ENCODE results near the gene TBXA2R.
"Not testable (repeated sequence)": the region's sequence is repeated elsewhere in the genome, so short reads cannot be mapped to it uniquely, and the experiment has no call there.

The TBXA2R gene

GRCh38 chr19:3604987-3605343 is 1.7 kb downstream of the TBXA2R start:
- DNase-seq = peak in 3 of 6 experiments; percentile 15 to 49 (median 31)

- DNase-seq = no peak
Measured at GRCh38 chr19:3604227-3604986, 2.3 kb downstream of the TBXA2R start.

- DNase-seq = no peak
Measured at GRCh38 chr19:3603121-3603811, 3.4 kb downstream of the TBXA2R start.

GRCh38 chr19:3601021-3601420 is 5.7 kb downstream of the TBXA2R start:
- DNase-seq = no peak

GRCh38 chr19:3599776-3600187 is 6.9 kb downstream of the TBXA2R start:
- DNase-seq = no peak

GRCh38 chr19:3595521-3596061 is 11.1 kb downstream of the TBXA2R start:
- no peak for DNase-seq

GRCh38 chr19:3593156-3593555 is 13.5 kb downstream of the TBXA2R start:
- DNase-seq = no peak

- DNase-seq = no peak
Measured at GRCh38 chr19:3591876-3592613, 14.6 kb downstream of the TBXA2R start.

GRCh38 chr19:3590991-3591659 is 15.6 kb downstream of the TBXA2R start:
- no peak for DNase-seq

GRCh38 chr19:3589949-3590348 is 16.7 kb downstream of the TBXA2R start:
- no peak for DNase-seq

GRCh38 chr19:3589439-3589838 is 17.2 kb downstream of the TBXA2R start:
- DNase-seq = no peak

- DNase-seq = no peak
Measured at GRCh38 chr19:3586707-3587346, 19.8 kb downstream of the TBXA2R start.

GRCh38 chr19:3586127-3586626 is 20.5 kb downstream of the TBXA2R start:
- peak in 4 of 6 experiments; percentile 15 to 49 (median 29) for DNase-seq

- peak in 1 of 6 experiments; percentile 43 for DNase-seq
Measured at GRCh38 chr19:3585301-3586126, 21.2 kb downstream of the TBXA2R start, which contains the start of gene GIPC3. GIPC3 (plus strand) TSS chr19:3585478; CDS start chr19:3585598, 120 bp downstream.

GRCh38 chr19:3584036-3584802 is 22.5 kb downstream of the TBXA2R start:
- DNase-seq = not testable (repeated sequence)

- DNase-seq = not testable (repeated sequence)
Measured at GRCh38 chr19:3581792-3582191, 24.9 kb downstream of the TBXA2R start.

- no peak for DNase-seq
Measured at GRCh38 chr19:3580156-3580934, 26.3 kb downstream of the TBXA2R start.

- DNase-seq = no peak
Measured at GRCh38 chr19:3578390-3578789, 28.3 kb downstream of the TBXA2R start.

GRCh38 chr19:3577723-3578344 is 28.8 kb downstream of the TBXA2R start:
- DNase-seq = no peak

All from stimulated activated naive CD4-positive, alpha-beta T cell (primary cell).